Prostate gland (tissue), 2 donors: ENCODE data around the gene RPUSD1. TPM values are rescaled to one million over a fixed set of nuclear protein-coding genes. Genes with fewer than 3 reads are reported as not detected.

Source experiments
- DNase-seq: peaks from one replicate; pipeline ENCODE4 v3.0.0-alpha.2; 2019; ENCODE audit warnings: low spot score
- H3K27ac ChIP-seq, 2 donors: fragments of 200-600 bp; sonication (generic); 2 replicates each; pipeline ENCODE4 v1.5.1; 2017 to 2019
- H3K27me3 ChIP-seq: fragments of 200-600 bp; sonication (generic); replicated peaks from 2 replicates; pipeline ENCODE4 v1.5.1; 2019; ENCODE audit not compliant: insufficient read depth
- H3K36me3 ChIP-seq, 2 donors: fragments of 200-600 bp; sonication (generic); 1 replicate in 1 of 2; 2 replicates in 1 of 2; pipeline versions ENCODE4 v1.5.1 to v1.8.1; 2017 to 2019
- H3K4me1 ChIP-seq: fragments of 200-600 bp; sonication (generic); replicated peaks from 2 replicates; pipeline ENCODE4 v1.5.1; 2019
- H3K4me3 ChIP-seq, 2 donors: fragments of 200-600 bp; sonication (generic); 2 replicates each; pipeline ENCODE4 v1.5.1; 2017 to 2019
- H3K9me3 ChIP-seq: fragments of 200-600 bp; sonication (generic); 2 replicates; pipeline ENCODE4 v1.5.1; 2017
- CTCF ChIP-seq, 4 experiments: fragments of 200-600 bp in 2 of 4; fragments of 450-650 bp in 2 of 4; sonication (generic) in 2 of 4; IDR thresholded peaks; 1 replicate in 3 of 4; 2 replicates in 1 of 4; pipeline ENCODE4 v1.5.1; 2016 to 2019; ENCODE audit warnings: antibody characterized with exemption in 4 of 4, mild to moderate bottlenecking in 2 of 4, moderate library complexity in 2 of 4
- POLR2A ChIP-seq: fragments of 450-650 bp; IDR thresholded peaks from one replicate; pipeline ENCODE4 v1.6.1; 2016; ENCODE audit warnings: antibody characterized with exemption, mild to moderate bottlenecking
- POLR2AphosphoS5 ChIP-seq: sonication (generic); formaldehyde crosslinking; IDR thresholded peaks from one replicate; pipeline ENCODE4 v1.6.1; 2017; ENCODE audit warnings: antibody characterized with exemption
- WGBS: methylation state at CpG from one replicate; pipeline ENCODE4 v1.1.5; 2018; 5-methylcytosine and 5-hydroxymethylcytosine counted together
- intact Hi-C: fragments of 100-400 bp; cut with DNase I; formaldehyde crosslinking; loops from one replicate; pipeline ENCODE4 v1.14.2; 2022
- total RNA-seq, 2 donors: library from RNA; depleted of rRNA; stranded (reverse); fragments of >200 nt; gene quantifications; one replicate each; pipeline ENCODE4 v1.1.0, GENCODE V29; 2016

Gene RPUSD1
- total RNA-seq, 2 donors from 2014 or later = 22.0 to 32.4 TPM

DNA sequence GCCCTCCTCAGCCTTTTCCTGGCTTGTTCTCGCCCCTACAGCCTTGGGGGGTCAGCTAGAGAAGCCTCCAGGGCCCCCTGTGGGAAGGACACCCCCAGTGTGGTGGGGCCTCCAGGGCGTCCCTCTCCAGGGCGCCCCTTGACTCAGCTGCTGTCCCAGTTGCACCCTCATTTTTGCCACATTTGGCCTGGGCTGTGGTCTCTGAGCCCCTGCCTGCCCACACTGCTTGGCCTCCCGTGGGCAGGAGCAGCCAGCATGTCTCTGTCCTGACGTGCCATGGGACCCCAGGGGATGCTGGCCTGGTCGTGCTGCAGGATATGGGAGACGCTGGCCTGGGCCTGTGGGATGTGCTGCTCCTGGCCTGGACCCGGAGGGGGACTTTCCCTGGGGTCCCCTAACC lies 5.2 kb upstream of the RPUSD1 start:
- H3K27me3 ChIP-seq = peaks cover 3% of the 10 kb centered on the region
- 94% methylated on average over 8 of the region's 8 CpGs for WGBS
- no peak overlapping the region for H3K27ac ChIP-seq
- intact Hi-C loops = no loop called here
- H3K4me1 ChIP-seq = no peaks in the 10 kb centered on the region
- H3K4me3 ChIP-seq = no peak overlapping the region
- DNase-seq = no peak
- no peaks in the 10 kb centered on the region for H3K9me3 ChIP-seq
- no peaks in the 10 kb centered on the region for H3K36me3 ChIP-seq
- TF ChIP-seq POLR2A = no peak
- TF ChIP-seq CTCF (IDR thresholded peaks at IDR 0.05) = no peak
- no peak for TF ChIP-seq POLR2AphosphoS5

DNA sequence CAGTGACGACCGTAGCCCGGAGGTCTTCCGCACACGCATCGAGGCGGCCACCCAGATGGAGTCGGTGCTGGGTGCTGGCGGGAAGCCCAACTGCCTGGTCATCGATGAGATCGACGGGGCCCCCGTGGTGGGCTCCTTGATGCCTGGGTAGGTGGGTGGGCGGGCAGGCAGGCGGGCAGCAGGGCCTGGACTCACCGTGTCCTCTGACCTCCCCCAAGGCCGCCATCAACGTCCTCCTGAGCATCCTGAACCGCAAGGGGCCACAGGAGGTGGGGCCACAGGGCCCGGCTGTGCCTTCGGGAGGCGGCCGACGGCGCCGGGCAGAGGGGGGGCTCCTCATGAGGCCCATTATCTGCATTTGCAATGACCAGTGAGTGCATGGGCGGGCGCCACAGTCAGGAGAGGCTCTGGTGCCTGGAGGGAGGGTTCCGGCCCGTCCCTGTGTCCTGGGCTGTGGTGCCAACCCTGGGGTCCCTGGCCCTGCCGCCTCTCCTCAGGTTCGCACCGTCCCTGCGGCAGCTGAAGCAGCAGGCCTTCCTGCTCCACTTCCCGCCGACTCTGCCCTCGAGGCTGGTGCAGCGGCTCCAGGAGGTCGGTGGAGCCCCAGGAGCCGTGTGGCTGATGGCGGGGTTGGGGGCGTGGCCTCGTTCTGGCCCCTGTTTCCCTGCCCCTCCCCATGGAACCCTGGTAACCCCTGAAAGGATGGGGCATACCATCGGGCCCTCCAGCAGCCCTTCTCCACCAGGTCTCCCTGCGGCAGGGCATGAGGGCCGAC lies 4.2 kb upstream of the RPUSD1 start:
- 92% methylated on average over 40 of the region's 46 CpGs for WGBS
- Histone ChIP-seq H3K36me3 (no peaks in the 10 kb centered on the region), H3K27ac (no peak overlapping the region), H3K9me3 (no peaks in the 10 kb centered on the region), H3K27me3 (no peaks in the 10 kb centered on the region), H3K4me3 (no peak overlapping the region), H3K4me1 (no peaks in the 10 kb centered on the region)
- intact Hi-C loops = no loop called here
- DNase-seq = no peak
- TF ChIP-seq POLR2A = no peak
- no peak for TF ChIP-seq POLR2AphosphoS5
- TF ChIP-seq CTCF (IDR thresholded peaks at IDR 0.05) = no peak

- Histone ChIP-seq H3K27me3 (no peaks in the 10 kb centered on the region), H3K36me3 (no peaks in the 10 kb centered on the region), H3K27ac (no peak overlapping the region), H3K4me1 (peaks cover 5% of the 10 kb centered on the region), H3K9me3 (no peaks in the 10 kb centered on the region), H3K4me3 (no peak overlapping the region)
- DNase-seq = no peak
- TF ChIP-seq POLR2A = no peak
- WGBS = 95% methylated on average over 23 of the region's 23 CpGs
- intact Hi-C loops = no loop called here
These were observed 3.0 kb upstream of the RPUSD1 start for GRCh38 chr16:791131-791530.

- no peak overlapping the region for H3K27ac ChIP-seq
- H3K4me3 ChIP-seq = no peak overlapping the region
- TF ChIP-seq POLR2A (no peak), CTCF (IDR thresholded peaks at IDR 0.05) (no peak)
- whole genome bisulfite sequencing = 89% methylated on average over 17 of the region's 17 CpGs
- no peaks in the 10 kb centered on the region for H3K36me3 ChIP-seq
- H3K27me3 ChIP-seq = no peaks in the 10 kb centered on the region
- intact Hi-C loops = no loop called here
- no peak for DNase-seq
- H3K9me3 ChIP-seq = no peaks in the 10 kb centered on the region
- peaks cover 5% of the 10 kb centered on the region for H3K4me1 ChIP-seq
These were observed 1.9 kb upstream of the RPUSD1 start for GRCh38 chr16:790086-790485.

- WGBS = 69% methylated on average over 33 of the region's 33 CpGs
- TF ChIP-seq POLR2AphosphoS5 = no peak
- TF ChIP-seq POLR2A = no peak
- no peak for TF ChIP-seq CTCF (IDR thresholded peaks at IDR 0.05)
- H3K27ac ChIP-seq = no peak overlapping the region
- no peaks in the 10 kb centered on the region for H3K9me3 ChIP-seq
- intact Hi-C loops = loop anchor here (5.0 kb wide), 1 partner anchor 77 kb away; no protein-coding TSS in a partner anchor
- H3K4me3 ChIP-seq = peak overlapping the region; percentile 91 to 99
- peaks cover 5% of the 10 kb centered on the region for H3K4me1 ChIP-seq
- no peaks in the 10 kb centered on the region for H3K27me3 ChIP-seq
- no peak for DNase-seq
- no peaks in the 10 kb centered on the region for H3K36me3 ChIP-seq
These were observed 1.1 kb upstream of the RPUSD1 start for GRCh38 chr16:789191-789850.
